Colonic mucosa (tissue), 4 donors: ENCODE data around the gene ZNF791. TPM values are rescaled to one million over a fixed set of nuclear protein-coding genes. Genes with fewer than 3 reads are reported as not detected.
"Not testable (repeated sequence)": the region's sequence is repeated elsewhere in the genome, so short reads cannot be mapped to it uniquely, and the experiment has no call there.

Source experiments
- DNase-seq: peaks from one replicate; pipeline ENCODE4 v3.0.0-alpha.2; 2020
- H3K27ac ChIP-seq: fragments of 200-600 bp; one replicate; pipeline ENCODE4 v1.8.0; 2021
- H3K27me3 ChIP-seq: fragments of 200-600 bp; one replicate; pipeline ENCODE4 v1.8.0; 2021
- H3K36me3 ChIP-seq: fragments of 200-600 bp; one replicate; pipeline ENCODE4 v1.8.0; 2021
- H3K4me1 ChIP-seq: fragments of 200-600 bp; one replicate; pipeline ENCODE4 v1.8.0; 2021; ENCODE audit warnings: mild to moderate bottlenecking
- H3K4me3 ChIP-seq: fragments of 200-600 bp; one replicate; pipeline ENCODE4 v1.8.0; 2021
- H3K9ac ChIP-seq, 2 donors: one replicate each; pipeline ENCODE4 v1.7.0; 2013; ENCODE audit warnings: control low read depth in 2 of 2, low read depth in 2 of 2, low read length in 2 of 2
- H3K9me3 ChIP-seq: fragments of 200-600 bp; one replicate; pipeline ENCODE4 v1.8.0; 2021
- CTCF ChIP-seq: fragments of 200-600 bp; IDR thresholded peaks from one replicate; pipeline ENCODE4 v1.8.0; 2022; ENCODE audit warnings: antibody characterized with exemption, mild to moderate bottlenecking
- intact Hi-C: fragments of 100-400 bp; cut with DNase I; formaldehyde crosslinking; loops from one replicate; pipeline ENCODE4 v1.14.1; 2022
- total RNA-seq, 2 donors: library from RNA; stranded (reverse); fragmentation: NEBNext Ultra II Directional in 1 of 2; extraction: Animal tissue kit (Norgen Biotek cat#: 25700) in 1 of 2; gene quantifications; one replicate each; pipeline ENCODE4 v1.2.1, GENCODE V29; 2021
- donor health status: healthy.
- donor health status: DM: no; HTN: no; CAD: no.
- donor health status: DM: no; HTN: no; CAD: no.

ZNF791 gene
- total RNA-seq, 2 donors from 2014 or later, result 17.9 to 20.5 TPM

GRCh38 chr19:12675940-12676339 lies 65.2 kb downstream of the ZNF791 start:
- intact Hi-C loops, result no loop called here
- Histone ChIP-seq H3K4me3 (no peak overlapping the region), H3K27me3 (no peaks in the 10 kb centered on the region), H3K36me3 (peaks cover 11% of the 10 kb centered on the region), H3K4me1 (peaks cover 3% of the 10 kb centered on the region), H3K9me3 (no peaks in the 10 kb centered on the region), H3K27ac (no peak overlapping the region), H3K9ac (no peak overlapping the region)
- no peak for TF ChIP-seq CTCF
- DNase-seq, result no peak

GRCh38 chr19:12676384-12676792 lies 65.7 kb downstream of the ZNF791 start:
- Histone ChIP-seq H3K36me3 (peaks cover 11% of the 10 kb centered on the region), H3K9me3 (no peaks in the 10 kb centered on the region), H3K27me3 (no peaks in the 10 kb centered on the region), H3K4me1 (peaks cover 3% of the 10 kb centered on the region), H3K9ac (peak overlapping the region in 1 of 2 donors; percentile 18), H3K27ac (no peak overlapping the region), H3K4me3 (no peak overlapping the region)
- peak; percentile 82 for TF ChIP-seq CTCF
- DNase-seq, result peak; percentile 91
- intact Hi-C loops, result no loop called here

GRCh38 chr19:12676928-12677327 lies 66.2 kb downstream of the ZNF791 start:
- intact Hi-C loops, result no loop called here
- H3K4me3 ChIP-seq, result no peak overlapping the region
- peak overlapping the region in 1 of 2 donors; percentile 18 for H3K9ac ChIP-seq
- no peaks in the 10 kb centered on the region for H3K9me3 ChIP-seq
- no peak for DNase-seq
- H3K36me3 ChIP-seq, result peaks cover 11% of the 10 kb centered on the region
- H3K4me1 ChIP-seq, result peaks cover 3% of the 10 kb centered on the region
- TF ChIP-seq CTCF, result no peak
- no peaks in the 10 kb centered on the region for H3K27me3 ChIP-seq
- H3K27ac ChIP-seq, result no peak overlapping the region

- H3K4me1 ChIP-seq, H3K27me3 ChIP-seq, H3K27ac ChIP-seq, intact Hi-C loops, DNase-seq, H3K4me3 ChIP-seq, H3K9me3 ChIP-seq, H3K9ac ChIP-seq: not testable (repeated sequence)
- H3K36me3 ChIP-seq, result peaks cover 11% of the 10 kb centered on the region
Measured at GRCh38 chr19:12678039-12678438, 67.3 kb downstream of the ZNF791 start.

GRCh38 chr19:12680034-12680433 lies 69.3 kb downstream of the ZNF791 start:
- intact Hi-C loops, result no loop called here
- Histone ChIP-seq H3K4me3 (no peak overlapping the region), H3K9ac (no peak overlapping the region), H3K27me3 (no peaks in the 10 kb centered on the region), H3K27ac (no peak overlapping the region), H3K36me3 (peaks cover 11% of the 10 kb centered on the region), H3K9me3 (no peaks in the 10 kb centered on the region), H3K4me1 (peaks cover 3% of the 10 kb centered on the region)
- TF ChIP-seq CTCF, result no peak
- DNase-seq, result no peak

DNA sequence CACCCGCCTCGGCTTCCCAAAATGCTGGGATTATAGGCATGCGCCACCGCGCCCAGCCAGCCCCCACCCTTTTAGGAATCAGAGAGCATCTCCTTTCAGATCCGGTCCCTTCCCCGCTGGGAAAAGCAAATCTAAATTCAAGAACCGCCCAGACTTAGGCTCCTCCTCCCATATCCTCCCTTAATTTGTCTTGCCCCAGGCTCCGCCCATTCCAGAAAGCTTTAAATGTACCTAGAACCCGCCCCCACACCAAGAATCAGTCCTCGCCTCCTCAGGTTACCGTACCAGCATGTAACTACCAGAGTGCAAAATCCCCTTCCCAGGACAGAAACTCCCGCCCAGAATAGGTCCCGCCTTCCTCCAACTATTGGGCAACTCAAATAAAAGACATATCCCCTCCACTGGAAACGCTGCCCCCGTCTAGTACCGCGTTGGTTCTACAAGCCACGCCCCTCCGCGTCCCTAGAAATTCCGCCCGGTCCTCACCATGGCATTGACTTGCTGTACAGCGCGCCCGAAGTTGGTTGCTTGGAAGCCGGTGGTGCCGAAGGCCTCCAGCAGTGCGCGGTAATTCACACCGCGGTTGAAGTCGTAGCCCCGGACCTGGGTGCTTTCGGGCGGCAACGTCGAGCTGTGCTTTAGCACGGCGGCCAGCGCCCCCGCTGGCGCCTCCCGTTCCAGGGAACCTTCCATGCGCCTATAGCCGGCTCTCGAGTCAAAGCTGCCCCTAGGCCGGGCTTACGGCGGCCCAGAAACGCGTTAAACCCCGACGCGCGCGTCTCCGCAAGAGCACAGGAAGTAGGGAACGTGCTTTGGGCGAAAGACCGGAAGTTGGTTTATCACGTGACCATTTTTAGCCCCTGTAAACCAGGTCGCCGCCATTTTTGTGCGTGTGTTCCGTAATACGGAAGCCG lies 70.6 kb downstream of the ZNF791 start, which contains the start of gene DHPS:
Gene DHPS (minus strand): TSS at position 807 of the 914 bp plus-strand sequence. CDS start 114 bp downstream, at position 693.
- peak; percentile 95 for DNase-seq
- Histone ChIP-seq H3K27ac (peak within 1 kb of the TSS; percentile 99), H3K36me3 (peaks cover 11% of the 10 kb centered on the region), H3K9ac (peak within 1 kb of the TSS; percentile 95 to 97), H3K9me3 (no peaks in the 10 kb centered on the region), H3K27me3 (no peaks in the 10 kb centered on the region), H3K4me3 (peak within 1 kb of the TSS; percentile 91), H3K4me1 (peaks cover 3% of the 10 kb centered on the region)
- intact Hi-C loops, result no loop called here
- no peak for TF ChIP-seq CTCF
